Skeletal muscle tissue (tissue), 4 donors: ENCODE results near the gene BIK. TPM values are rescaled to one million over a fixed set of nuclear protein-coding genes. Genes with fewer than 3 reads are reported as not detected.
"Not testable (repeated sequence)": the region's sequence is repeated elsewhere in the genome, so short reads cannot be mapped to it uniquely, and the experiment has no call there.

ENCODE experiments used
- H3K27ac ChIP-seq: one replicate; pipeline ENCODE4 v1.7.0; 2013; ENCODE audit warnings: mild to moderate bottlenecking, low read depth, low read length, inconsistent platforms
- H3K27me3 ChIP-seq, 3 donors: one replicate each; pipeline ENCODE4 v1.7.0; 2013; ENCODE audit warnings: low read length in 3 of 3; ENCODE audit not compliant: control insufficient read depth in 3 of 3, insufficient read depth in 3 of 3
- H3K36me3 ChIP-seq, 3 donors: one replicate each; pipeline ENCODE4 v1.7.0; 2013; ENCODE audit warnings: low read length in 3 of 3; ENCODE audit not compliant: control insufficient read depth in 3 of 3, insufficient read depth in 3 of 3
- H3K4me1 ChIP-seq, 3 donors: one replicate each; pipeline ENCODE4 v1.7.0; 2013; ENCODE audit warnings: low read length in 3 of 3, mild to moderate bottlenecking in 3 of 3; ENCODE audit not compliant: control insufficient read depth in 3 of 3, insufficient read depth in 3 of 3
- H3K4me3 ChIP-seq, 3 donors: one replicate each; pipeline ENCODE4 v1.7.0; 2013; ENCODE audit warnings: low read length in 3 of 3
- H3K9ac ChIP-seq, 3 donors: one replicate each; pipeline ENCODE4 v1.7.0; 2013; ENCODE audit warnings: low read length in 3 of 3, mild to moderate bottlenecking in 3 of 3, moderate library complexity in 2 of 3, low read depth in 1 of 3
- H3K9me3 ChIP-seq, 3 donors: one replicate each; pipeline ENCODE4 v1.7.0; 2013; ENCODE audit warnings: low read length in 3 of 3; ENCODE audit not compliant: control insufficient read depth in 3 of 3
- total RNA-seq: library from RNA; depleted of rRNA; stranded (reverse); fragments of >200 nt; gene quantifications from one replicate; pipeline ENCODE4 v1.2.3, GENCODE V29; 2014
- donor health status: Osteomylitis.

BIK gene
- total RNA-seq, 1 donor from 2014 or later: 0.52 TPM

- H3K27me3 ChIP-seq: peaks cover 3 to 15% (median 14%) of the 10 kb centered on the region in 3 donors
- no peak overlapping the region for H3K9ac ChIP-seq
- no peak overlapping the region for H3K27ac ChIP-seq
- peaks cover 16 to 42% (median 24%) of the 10 kb centered on the region in 3 donors for H3K36me3 ChIP-seq
- no peak overlapping the region for H3K4me3 ChIP-seq
- no peaks in the 10 kb centered on the region for H3K9me3 ChIP-seq
- H3K4me1 ChIP-seq: peaks cover 4 to 11% (median 7%) of the 10 kb centered on the region in 3 donors
Measured at GRCh38 chr22:43131773-43132501, 21.4 kb downstream of the BIK start.

DNA sequence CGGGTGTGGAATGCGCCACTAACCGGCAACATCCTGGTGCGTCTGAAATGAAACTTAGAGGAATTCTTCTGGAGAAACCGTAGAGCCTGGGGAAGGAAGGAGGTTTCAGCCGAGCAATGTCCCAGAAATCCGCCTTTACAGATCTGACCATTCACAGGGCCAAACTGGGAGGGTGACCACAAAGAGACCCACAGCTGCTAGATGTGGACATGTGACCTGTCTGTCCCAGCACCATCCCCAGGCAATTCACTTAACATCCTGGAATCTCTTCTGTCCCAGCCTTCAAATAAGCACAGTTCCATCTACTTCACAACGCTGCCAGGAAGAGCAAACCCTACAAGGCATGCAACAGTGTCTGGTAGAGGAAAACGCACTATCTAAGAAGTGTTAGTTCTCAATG lies 22.9 kb downstream of the BIK start:
- no peaks in the 10 kb centered on the region for H3K9me3 ChIP-seq
- no peak overlapping the region for H3K4me3 ChIP-seq
- no peak overlapping the region for H3K27ac ChIP-seq
- peaks cover 3 to 10% (median 9%) of the 10 kb centered on the region in 3 donors for H3K27me3 ChIP-seq
- H3K36me3 ChIP-seq: peaks cover 22 to 53% (median 33%) of the 10 kb centered on the region in 3 donors
- no peak overlapping the region for H3K9ac ChIP-seq
- peaks cover 4 to 13% (median 7%) of the 10 kb centered on the region in 3 donors for H3K4me1 ChIP-seq

GRCh38 chr22:43134553-43134952 lies 24.0 kb downstream of the BIK start:
- H3K9me3 ChIP-seq: no peaks in the 10 kb centered on the region
- H3K27me3 ChIP-seq: peaks cover 0 to 3% (median 3%) of the 10 kb centered on the region in 3 donors
- no peak overlapping the region for H3K9ac ChIP-seq
- peaks cover 4 to 13% (median 5%) of the 10 kb centered on the region in 3 donors for H3K4me1 ChIP-seq
- H3K4me3 ChIP-seq: no peak overlapping the region
- no peak overlapping the region for H3K27ac ChIP-seq
- H3K36me3 ChIP-seq: peaks cover 30 to 61% (median 44%) of the 10 kb centered on the region in 3 donors

GRCh38 chr22:43135565-43135964 lies 25.0 kb downstream of the BIK start:
- Histone ChIP-seq H3K27ac (no peak overlapping the region), H3K9me3 (no peaks in the 10 kb centered on the region), H3K4me3 (no peak overlapping the region), H3K36me3 (peaks cover 38 to 69% (median 52%) of the 10 kb centered on the region in 3 donors), H3K27me3 (no peaks in the 10 kb centered on the region), H3K4me1 (peaks cover 4 to 13% (median 5%) of the 10 kb centered on the region in 3 donors), H3K9ac (no peak overlapping the region)

GRCh38 chr22:43136255-43136654 lies 25.7 kb downstream of the BIK start:
- Histone ChIP-seq H3K4me3 (no peak overlapping the region), H3K9ac (peak overlapping the region in 1 of 3 donors; percentile 33), H3K27ac (no peak overlapping the region), H3K36me3 (peaks cover 43 to 76% (median 59%) of the 10 kb centered on the region in 3 donors), H3K9me3 (no peaks in the 10 kb centered on the region), H3K27me3 (no peaks in the 10 kb centered on the region), H3K4me1 (peaks cover 4 to 19% (median 5%) of the 10 kb centered on the region in 3 donors)

- Histone ChIP-seq H3K27ac (no peak overlapping the region), H3K9me3 (no peaks in the 10 kb centered on the region), H3K36me3 (peaks cover 43 to 72% (median 59%) of the 10 kb centered on the region in 3 donors), H3K4me3 (no peak overlapping the region), H3K4me1 (peaks cover 1 to 20% (median 2%) of the 10 kb centered on the region in 3 donors), H3K27me3 (no peaks in the 10 kb centered on the region), H3K9ac (peak overlapping the region in 1 of 3 donors; percentile 33)
Measured at GRCh38 chr22:43136801-43137200, 26.3 kb downstream of the BIK start.

GRCh38 chr22:43142880-43143562 lies 32.5 kb downstream of the BIK start, which contains the start of gene MCAT:
Gene MCAT, minus strand, starts transcription at chr22:43143398. Its CDS starts 50 bp downstream, at chr22:43143348.
- Histone ChIP-seq H3K9ac (peak within 1 kb of the TSS; percentile 83 to 88 (median 86)), H3K27ac (peak within 1 kb of the TSS; percentile 54), H3K4me1 (peaks cover 4 to 24% (median 9%) of the 10 kb centered on the region in 3 donors), H3K9me3 (no peaks in the 10 kb centered on the region), H3K4me3 (peak within 1 kb of the TSS; percentile 91 to 99 (median 97)), H3K27me3 (no peaks in the 10 kb centered on the region), H3K36me3 (peaks cover 23 to 30% (median 27%) of the 10 kb centered on the region in 3 donors)

- Histone ChIP-seq H3K9me3 (no peaks in the 10 kb centered on the region), H3K27ac (no peak overlapping the region), H3K4me1 (peaks cover 4 to 24% (median 9%) of the 10 kb centered on the region in 3 donors), H3K27me3 (no peaks in the 10 kb centered on the region), H3K9ac (no peak overlapping the region), H3K36me3 (peaks cover 10 to 14% (median 13%) of the 10 kb centered on the region in 3 donors), H3K4me3 (no peak overlapping the region)
Measured at GRCh38 chr22:43144949-43145348, 34.4 kb downstream of the BIK start.

- H3K9me3 ChIP-seq, H3K27me3 ChIP-seq, H3K4me3 ChIP-seq, H3K9ac ChIP-seq, H3K27ac ChIP-seq, H3K36me3 ChIP-seq: not testable (repeated sequence)
- H3K4me1 ChIP-seq: peaks cover 4 to 24% (median 9%) of the 10 kb centered on the region in 3 donors
Measured at GRCh38 chr22:43145371-43145770, 34.8 kb downstream of the BIK start.

DNA sequence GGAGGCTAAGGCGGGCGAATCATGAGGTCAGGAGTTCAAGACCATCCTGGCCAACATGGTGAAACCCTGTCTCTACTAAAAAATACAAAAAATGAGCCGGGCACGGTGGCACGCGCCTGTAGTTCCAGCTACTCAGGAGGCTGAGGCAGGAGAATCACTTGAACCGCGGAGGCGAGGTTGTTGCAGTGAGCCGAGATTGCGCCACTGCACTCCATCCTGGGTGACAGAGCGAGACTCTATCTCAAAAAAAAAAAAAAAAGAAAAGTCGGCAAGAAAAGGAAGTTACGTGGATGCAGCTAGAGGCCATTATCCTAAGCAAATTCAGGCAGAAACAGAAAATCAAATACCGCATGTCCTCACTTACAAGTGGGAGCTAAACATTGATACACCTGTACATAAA lies 35.8 kb downstream of the BIK start:
- H3K36me3 ChIP-seq, H3K27ac ChIP-seq: not testable (repeated sequence)

More for the DNA sequence above, 35.8 kb downstream of the BIK start:
- H3K9ac ChIP-seq, H3K4me3 ChIP-seq, H3K9me3 ChIP-seq, H3K27me3 ChIP-seq: not testable (repeated sequence)
- peaks cover 10 to 26% (median 15%) of the 10 kb centered on the region in 3 donors for H3K4me1 ChIP-seq
